ENCODE data around the gene KDM2A.
A peak's percentile ranks its signal among the peaks of the same experiment; 100 is the strongest.

Gene KDM2A

GRCh38 chr11:67288452-67289225 lies 169.6 kb downstream of the KDM2A start:
- peak; percentile 98 for FAIRE-seq

GRCh38 chr11:67289226-67289650 lies 170.2 kb downstream of the KDM2A start, which contains the start of gene ANKRD13D:
ANKRD13D (plus strand) TSS chr11:67289303; CDS start chr11:67289461, 158 bp downstream.
- DNase-seq (ENCODE audit: insufficient read length, low spot score) = no peak
- peak; percentile 35 for FAIRE-seq
- TF ChIP-seq TAF1 (IDR thresholded peaks at IDR 0.05; ENCODE audit: low read depth, low read length) (no peak), PAX5 (IDR thresholded peaks at IDR 0.05; ENCODE audit: insufficient read depth, low read length, severe bottlenecking) (no peak), SPI1 (IDR thresholded peaks at IDR 0.05; ENCODE audit: low read depth, low read length) (no peak), POU2F2 (IDR thresholded peaks at IDR 0.05; ENCODE audit: low read depth, low read length) (no peak)

More at GRCh38 chr11:67288452-67289225, 169.6 kb downstream of the KDM2A start:
- TF ChIP-seq PAX5 (IDR thresholded peaks at IDR 0.05; ENCODE audit: insufficient read depth, low read length, severe bottlenecking) (peak; percentile 85), POLR2A (IDR thresholded peaks at IDR 0.05; ENCODE audit: low read depth, low read length) (peak; percentile 97), TAF1 (IDR thresholded peaks at IDR 0.05; ENCODE audit: low read depth, low read length) (peak; percentile 90), POLR2AphosphoS5 (IDR thresholded peaks at IDR 0.05; ENCODE audit: low read depth, low read length) (peak; percentile 98), POU2F2 (IDR thresholded peaks at IDR 0.05; ENCODE audit: low read depth, low read length) (peak; percentile 79), SPI1 (IDR thresholded peaks at IDR 0.05; ENCODE audit: low read depth, low read length) (peak; percentile 62)
- peak; percentile 94 for DNase-seq (ENCODE audit: insufficient read length, low spot score)

- TF ChIP-seq POLR2A (IDR thresholded peaks at IDR 0.05; ENCODE audit: low read depth, low read length) = no peak
- 0 out of 2 replicates have a peak, but pooled peaks have one; percentile 26 for TF ChIP-seq POLR2AphosphoS5 (IDR thresholded peaks at IDR 0.05; ENCODE audit: low read depth, low read length)
- DNase-seq (ENCODE audit: insufficient read length, low spot score) (no peak), FAIRE-seq (peak; percentile 55)
Observed at GRCh38 chr11:67289651-67290479, 170.8 kb downstream of the KDM2A start.

GRCh38 chr11:67290801-67291200 lies 171.7 kb downstream of the KDM2A start:
- DNase-seq (ENCODE audit: insufficient read length, low spot score) (no peak), FAIRE-seq (no peak)
- TF ChIP-seq TAF1 (IDR thresholded peaks at IDR 0.05; ENCODE audit: low read depth, low read length) = no peak
- no peak for TF ChIP-seq POLR2A (IDR thresholded peaks at IDR 0.05; ENCODE audit: low read depth, low read length)
- no peak for TF ChIP-seq SPI1 (IDR thresholded peaks at IDR 0.05; ENCODE audit: low read depth, low read length)
- TF ChIP-seq POLR2AphosphoS5 (IDR thresholded peaks at IDR 0.05; ENCODE audit: low read depth, low read length) = no peak
- no peak for TF ChIP-seq PAX5 (IDR thresholded peaks at IDR 0.05; ENCODE audit: insufficient read depth, low read length, severe bottlenecking)
- no peak for TF ChIP-seq POU2F2 (IDR thresholded peaks at IDR 0.05; ENCODE audit: low read depth, low read length)

- no peak for TF ChIP-seq SPI1 (IDR thresholded peaks at IDR 0.05; ENCODE audit: low read depth, low read length)
- TF ChIP-seq PAX5 (IDR thresholded peaks at IDR 0.05; ENCODE audit: insufficient read depth, low read length, severe bottlenecking) = no peak
- TF ChIP-seq TAF1 (IDR thresholded peaks at IDR 0.05; ENCODE audit: low read depth, low read length) = no peak
- no peak for TF ChIP-seq POU2F2 (IDR thresholded peaks at IDR 0.05; ENCODE audit: low read depth, low read length)
- no peak for TF ChIP-seq POLR2AphosphoS5 (IDR thresholded peaks at IDR 0.05; ENCODE audit: low read depth, low read length)
- TF ChIP-seq POLR2A (IDR thresholded peaks at IDR 0.05; ENCODE audit: low read depth, low read length) = no peak
- no peak for FAIRE-seq
- DNase-seq (ENCODE audit: insufficient read length, low spot score) = no peak
Observed at GRCh38 chr11:67291481-67292381, 172.7 kb downstream of the KDM2A start.

GRCh38 chr11:67292671-67293070 lies 173.6 kb downstream of the KDM2A start:
- FAIRE-seq (no peak), DNase-seq (ENCODE audit: insufficient read length, low spot score) (no peak)
- TF ChIP-seq POU2F2 (IDR thresholded peaks at IDR 0.05; ENCODE audit: low read depth, low read length) = no peak
- TF ChIP-seq SPI1 (IDR thresholded peaks at IDR 0.05; ENCODE audit: low read depth, low read length) = no peak
- no peak for TF ChIP-seq POLR2AphosphoS5 (IDR thresholded peaks at IDR 0.05; ENCODE audit: low read depth, low read length)
- TF ChIP-seq PAX5 (IDR thresholded peaks at IDR 0.05; ENCODE audit: insufficient read depth, low read length, severe bottlenecking) = no peak
- no peak for TF ChIP-seq TAF1 (IDR thresholded peaks at IDR 0.05; ENCODE audit: low read depth, low read length)
- TF ChIP-seq POLR2A (IDR thresholded peaks at IDR 0.05; ENCODE audit: low read depth, low read length) = no peak

- no peak for FAIRE-seq
- DNase-seq (ENCODE audit: insufficient read length, low spot score) = no peak
- TF ChIP-seq TAF1 (IDR thresholded peaks at IDR 0.05; ENCODE audit: low read depth, low read length) (no peak), SPI1 (IDR thresholded peaks at IDR 0.05; ENCODE audit: low read depth, low read length) (no peak), POU2F2 (IDR thresholded peaks at IDR 0.05; ENCODE audit: low read depth, low read length) (no peak), POLR2A (IDR thresholded peaks at IDR 0.05; ENCODE audit: low read depth, low read length) (no peak), POLR2AphosphoS5 (IDR thresholded peaks at IDR 0.05; ENCODE audit: low read depth, low read length) (no peak), PAX5 (IDR thresholded peaks at IDR 0.05; ENCODE audit: insufficient read depth, low read length, severe bottlenecking) (no peak)
Observed at GRCh38 chr11:67293090-67293489, 174.0 kb downstream of the KDM2A start.

GRCh38 chr11:67295846-67296245 lies 176.8 kb downstream of the KDM2A start:
- FAIRE-seq = no peak
- DNase-seq (ENCODE audit: insufficient read length, low spot score) = no peak
- no peak for TF ChIP-seq POLR2AphosphoS5 (IDR thresholded peaks at IDR 0.05; ENCODE audit: low read depth, low read length)
- no peak for TF ChIP-seq POU2F2 (IDR thresholded peaks at IDR 0.05; ENCODE audit: low read depth, low read length)

GRCh38 chr11:67298786-67299185 lies 179.7 kb downstream of the KDM2A start:
- DNase-seq (ENCODE audit: insufficient read length, low spot score) (no peak), FAIRE-seq (no peak)
- no peak for TF ChIP-seq POLR2A (IDR thresholded peaks at IDR 0.05; ENCODE audit: low read depth, low read length)
- TF ChIP-seq TAF1 (IDR thresholded peaks at IDR 0.05; ENCODE audit: low read depth, low read length) = no peak
- TF ChIP-seq SPI1 (IDR thresholded peaks at IDR 0.05; ENCODE audit: low read depth, low read length) = no peak
- no peak for TF ChIP-seq PAX5 (IDR thresholded peaks at IDR 0.05; ENCODE audit: insufficient read depth, low read length, severe bottlenecking)
- no peak for TF ChIP-seq POLR2AphosphoS5 (IDR thresholded peaks at IDR 0.05; ENCODE audit: low read depth, low read length)
- no peak for TF ChIP-seq POU2F2 (IDR thresholded peaks at IDR 0.05; ENCODE audit: low read depth, low read length)
